Type B pancreatic cell (in vitro differentiated cells): ENCODE measurements around the gene PPP1R12C. TPM values are rescaled to one million over a fixed set of nuclear protein-coding genes. Genes with fewer than 3 reads are reported as not detected.

Experiments
- DNase-seq: peaks from one replicate; pipeline ENCODE4 v3.0.0; 2021; ENCODE audit warnings: mixed read lengths; ENCODE audit not compliant: unreplicated experiment; ENCODE audit errors: extremely low spot score
- H3K27ac Mint-ChIP-seq: 2 replicates; pipeline ENCODE4 v1.8.0; 2021; ENCODE audit warnings: mild to moderate bottlenecking, mixed read lengths
- H3K27me3 Mint-ChIP-seq: 2 replicates; pipeline ENCODE4 v1.8.0; 2021; ENCODE audit warnings: mixed read lengths
- H3K36me3 Mint-ChIP-seq: 2 replicates; pipeline ENCODE4 v1.8.0; 2021; ENCODE audit warnings: mixed read lengths
- H3K4me1 Mint-ChIP-seq: one replicate; pipeline ENCODE4 v1.8.0; 2021; ENCODE audit warnings: mixed read lengths; ENCODE audit not compliant: unreplicated experiment
- H3K4me3 Mint-ChIP-seq: 2 replicates; pipeline ENCODE4 v1.8.0; 2021; ENCODE audit warnings: mild to moderate bottlenecking, mixed read lengths
- H3K9me3 Mint-ChIP-seq: 2 replicates; pipeline ENCODE4 v1.8.0; 2021; ENCODE audit warnings: mixed read lengths
- long read RNA-seq: library from polyadenylated mRNA; unstranded; transcript quantifications from one replicate; pipeline ENCODE4 v2.0.0, GENCODE V29; 2020
- total RNA-seq: library from RNA; stranded (reverse); gene quantifications from 2 replicates; pipeline ENCODE4 v1.2.1, GENCODE V29; 2021; ENCODE audit warnings: low replicate concordance
- TF ChIP-seq, protein P1 (sequence below): fragments of 200-600 bp; sonication (generic); conservative IDR thresholded peaks from 2 replicates; pipeline ENCODE4 v1.5.0; 2021; ENCODE audit warnings: antibody characterized with exemption, mild to moderate bottlenecking

The PPP1R12C gene
- total RNA-seq = 102 and 113 TPM in 2 replicates
- long read RNA-seq = 0 reads

DNA sequence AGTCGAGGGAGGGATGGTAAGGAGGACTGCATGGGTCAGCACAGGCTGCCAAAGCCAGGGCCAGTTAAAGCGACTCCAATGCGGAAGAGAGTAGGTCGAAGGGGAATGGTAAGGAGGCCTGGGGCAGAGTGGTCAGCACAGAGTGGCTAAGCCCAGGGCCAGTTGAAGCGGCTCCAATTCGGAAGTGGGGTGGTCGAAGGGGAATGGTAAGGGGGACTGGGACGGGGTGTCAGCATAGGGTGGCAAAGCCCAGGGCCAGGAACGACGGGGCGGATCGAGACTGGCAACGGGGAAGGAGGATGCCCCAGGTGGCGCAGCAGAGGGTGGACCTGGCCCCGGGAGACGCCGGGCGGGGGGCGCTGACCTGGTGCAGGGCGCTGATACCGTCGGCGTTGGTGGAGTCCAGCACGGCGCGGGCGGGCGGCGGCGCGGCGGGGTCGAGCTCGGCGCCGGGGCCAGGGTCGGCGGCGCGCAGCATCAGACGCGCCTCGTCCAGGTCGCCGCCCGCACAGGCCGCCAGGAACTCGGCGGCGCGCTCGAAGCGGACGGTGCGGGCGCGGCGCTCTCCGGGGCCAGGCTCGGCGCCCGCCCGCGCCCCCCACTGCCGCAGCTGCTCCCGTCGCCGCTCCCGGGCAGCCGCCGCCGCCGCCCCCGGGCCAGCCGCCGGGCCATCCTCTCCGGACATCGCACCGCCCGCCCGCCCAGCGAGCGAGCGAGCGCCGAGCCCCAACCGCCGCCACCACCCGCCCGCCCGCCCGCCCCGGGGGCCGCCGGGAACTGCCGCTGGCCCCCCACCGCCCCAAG lies at the start of gene PPP1R12C:
PPP1R12C (minus strand) TSS at position 779 of the 804 bp plus-strand sequence; CDS start at position 685, 94 bp downstream.
- DNase-seq = no peak
- TF ChIP-seq, protein P1, sequence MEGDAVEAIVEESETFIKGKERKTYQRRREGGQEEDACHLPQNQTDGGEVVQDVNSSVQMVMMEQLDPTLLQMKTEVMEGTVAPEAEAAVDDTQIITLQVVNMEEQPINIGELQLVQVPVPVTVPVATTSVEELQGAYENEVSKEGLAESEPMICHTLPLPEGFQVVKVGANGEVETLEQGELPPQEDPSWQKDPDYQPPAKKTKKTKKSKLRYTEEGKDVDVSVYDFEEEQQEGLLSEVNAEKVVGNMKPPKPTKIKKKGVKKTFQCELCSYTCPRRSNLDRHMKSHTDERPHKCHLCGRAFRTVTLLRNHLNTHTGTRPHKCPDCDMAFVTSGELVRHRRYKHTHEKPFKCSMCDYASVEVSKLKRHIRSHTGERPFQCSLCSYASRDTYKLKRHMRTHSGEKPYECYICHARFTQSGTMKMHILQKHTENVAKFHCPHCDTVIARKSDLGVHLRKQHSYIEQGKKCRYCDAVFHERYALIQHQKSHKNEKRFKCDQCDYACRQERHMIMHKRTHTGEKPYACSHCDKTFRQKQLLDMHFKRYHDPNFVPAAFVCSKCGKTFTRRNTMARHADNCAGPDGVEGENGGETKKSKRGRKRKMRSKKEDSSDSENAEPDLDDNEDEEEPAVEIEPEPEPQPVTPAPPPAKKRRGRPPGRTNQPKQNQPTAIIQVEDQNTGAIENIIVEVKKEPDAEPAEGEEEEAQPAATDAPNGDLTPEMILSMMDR = no peak
- Mint-ChIP-seq H3K4me3 (peak within 1 kb of the TSS; percentile 100), H3K36me3 (no peaks in the 10 kb centered on the region), H3K27ac (peak within 1 kb of the TSS; percentile 99), H3K9me3 (no peaks in the 10 kb centered on the region), H3K4me1 (peaks cover 28% of the 10 kb centered on the region), H3K27me3 (peaks cover 12% of the 10 kb centered on the region)

DNA sequence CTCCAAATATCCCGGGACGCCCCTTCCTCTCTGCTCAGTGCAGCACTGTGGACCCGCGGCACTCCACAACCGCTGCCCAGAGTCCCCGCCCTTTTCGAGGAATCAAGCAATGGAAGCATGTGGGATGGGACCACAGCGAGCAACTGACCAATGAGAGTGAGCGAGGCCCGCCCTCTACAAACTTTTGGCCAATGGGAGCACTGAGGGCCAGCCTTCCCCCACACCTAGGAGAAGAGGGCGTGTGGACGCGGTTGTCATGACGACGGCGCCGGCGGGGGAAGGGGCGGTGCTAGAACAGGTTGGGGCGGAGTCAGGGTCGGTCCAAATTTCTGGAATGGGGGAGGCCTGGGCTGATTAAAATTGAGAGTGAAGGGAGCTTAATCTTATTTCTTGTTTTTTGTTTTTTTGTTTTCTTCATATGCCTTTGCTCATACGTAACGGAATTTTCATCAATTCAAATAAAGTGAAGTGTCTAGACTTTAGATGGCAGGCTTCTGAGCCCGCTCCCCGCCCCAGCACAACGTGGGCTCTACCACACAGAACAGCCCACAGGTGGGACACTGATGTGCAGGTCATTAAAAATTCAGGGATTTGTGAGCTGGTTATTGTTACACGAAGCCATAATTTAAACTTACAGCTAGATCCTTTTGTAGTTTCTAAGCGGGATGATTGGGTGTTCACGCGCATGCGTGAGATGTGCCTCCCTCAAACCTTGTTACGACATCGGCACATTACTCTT lies 49.3 kb upstream of the PPP1R12C start, which contains the start of gene DNAAF3:
DNAAF3 (minus strand) TSS at position 84 of the 739 bp plus-strand sequence. CDS start 200 bp downstream, outside the sequence.
- H3K4me1 Mint-ChIP-seq = peaks cover 9% of the 10 kb centered on the region
- TF ChIP-seq, protein P1 = peak; percentile 49
- H3K9me3 Mint-ChIP-seq = no peaks in the 10 kb centered on the region
- peak; percentile 98 for DNase-seq
- H3K27me3 Mint-ChIP-seq = peaks cover 50% of the 10 kb centered on the region
- H3K27ac Mint-ChIP-seq = peak within 1 kb of the TSS; percentile 98
- H3K36me3 Mint-ChIP-seq = no peaks in the 10 kb centered on the region
- peak within 1 kb of the TSS; percentile 98 for H3K4me3 Mint-ChIP-seq

DNA sequence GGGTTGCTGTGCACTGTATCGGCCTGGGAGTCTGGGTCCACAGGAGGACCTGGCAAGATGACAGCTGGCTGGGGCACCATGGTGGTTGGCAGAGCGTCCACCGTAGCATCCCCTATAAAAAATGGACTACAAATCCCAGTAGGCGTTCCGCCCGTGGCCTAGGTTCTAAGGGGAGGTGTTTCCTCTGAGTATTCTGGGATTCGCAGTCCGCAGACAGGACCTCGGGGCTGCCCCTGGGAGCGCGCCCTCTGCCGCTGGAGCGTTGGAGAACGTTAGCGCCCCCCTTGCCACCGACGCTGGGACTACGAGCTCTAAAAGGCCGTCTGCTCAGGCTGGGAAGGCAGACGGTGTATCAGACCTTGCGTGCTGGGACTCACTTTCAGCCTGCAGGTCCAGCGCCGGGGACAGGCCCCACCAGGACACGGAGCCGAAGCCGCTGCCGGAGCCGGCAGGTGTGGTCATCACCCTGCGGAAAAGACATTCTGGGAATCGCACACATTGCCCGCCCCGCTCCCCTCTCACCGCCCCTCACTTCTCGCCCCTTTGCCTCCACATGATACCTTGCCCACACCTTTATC lies 48.6 kb upstream of the PPP1R12C start:
- Mint-ChIP-seq H3K27me3 (peaks cover 43% of the 10 kb centered on the region), H3K4me3 (peak overlapping the region; percentile 98), H3K36me3 (no peaks in the 10 kb centered on the region), H3K4me1 (peaks cover 9% of the 10 kb centered on the region), H3K27ac (peak overlapping the region; percentile 98), H3K9me3 (no peaks in the 10 kb centered on the region)
- TF ChIP-seq, protein P1 = peak; percentile 81
- no peak for DNase-seq

- Mint-ChIP-seq H3K4me3 (no peak overlapping the region), H3K9me3 (no peaks in the 10 kb centered on the region), H3K27ac (no peak overlapping the region), H3K36me3 (no peaks in the 10 kb centered on the region), H3K4me1 (peaks cover 4% of the 10 kb centered on the region), H3K27me3 (peaks cover 51% of the 10 kb centered on the region)
- TF ChIP-seq, protein P1 = no peak
- DNase-seq = no peak
Observed at GRCh38 chr19:55161571-55162322, 44.3 kb upstream of the PPP1R12C start.

DNA sequence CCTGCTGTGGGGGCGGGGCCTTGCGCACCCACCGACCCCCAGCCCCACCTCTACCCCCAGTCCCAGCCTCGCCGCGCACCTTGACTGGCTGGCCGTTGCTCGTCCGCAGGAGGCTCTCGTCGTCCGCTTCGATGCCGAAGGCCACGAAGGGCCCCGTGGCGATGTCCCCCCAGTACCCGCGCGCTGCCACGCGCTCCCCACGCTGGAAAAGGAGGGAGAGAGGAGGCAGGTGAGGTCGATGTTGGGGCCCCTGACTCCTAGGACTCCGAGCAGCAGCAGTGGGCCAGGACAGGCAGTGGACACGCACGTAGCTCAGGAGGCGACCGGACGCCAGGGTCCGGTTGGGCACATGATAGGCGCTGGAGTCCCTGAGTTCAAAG lies 43.5 kb upstream of the PPP1R12C start:
- peaks cover 5% of the 10 kb centered on the region for H3K4me1 Mint-ChIP-seq
- H3K27me3 Mint-ChIP-seq = peaks cover 51% of the 10 kb centered on the region
- H3K27ac Mint-ChIP-seq = no peak overlapping the region
- DNase-seq = no peak
- H3K9me3 Mint-ChIP-seq = no peaks in the 10 kb centered on the region
- TF ChIP-seq, protein P1 = no peak
- no peak overlapping the region for H3K4me3 Mint-ChIP-seq
- H3K36me3 Mint-ChIP-seq = no peaks in the 10 kb centered on the region
